GM18520 (cell line): Measurements from ENCODE around the gene TEX50.
"Not testable (repeated sequence)": the region's sequence is repeated elsewhere in the genome, so short reads cannot be mapped to it uniquely, and the experiment has no call there.

Source experiments
- ATAC-seq: cut with Tn5 transposase; IDR thresholded peaks from one replicate; pipeline ENCODE4 v1.9.1; 2021; ENCODE audit not compliant: unreplicated experiment

TEX50 gene

GRCh38 chr1:173661763-173662162, 26.6 kb downstream of the TEX50 start:
- no peak for ATAC-seq

- no peak for ATAC-seq
These were observed 28.0 kb downstream of the TEX50 start for GRCh38 chr1:173663159-173663558.

- no peak for ATAC-seq
These were observed 31.5 kb downstream of the TEX50 start for GRCh38 chr1:173666646-173667045.

- no peak for ATAC-seq
These were observed 34.4 kb downstream of the TEX50 start, which contains the start of gene ANKRD45 for GRCh38 chr1:173669491-173669941. ANKRD45 (minus strand) TSS chr1:173669851; CDS start chr1:173659418, 10,433 bp downstream.

- ATAC-seq: not testable (repeated sequence)
These were observed 39.4 kb downstream of the TEX50 start for GRCh38 chr1:173674496-173674895.

- ATAC-seq: not testable (repeated sequence)
These were observed 45.0 kb downstream of the TEX50 start for GRCh38 chr1:173680152-173680551.

- ATAC-seq: no peak
These were observed 47.0 kb downstream of the TEX50 start for GRCh38 chr1:173682184-173682583.

- ATAC-seq: not testable (repeated sequence)
These were observed 48.7 kb downstream of the TEX50 start for GRCh38 chr1:173683838-173684237.

- ATAC-seq: not testable (repeated sequence)
These were observed 50.0 kb downstream of the TEX50 start for GRCh38 chr1:173685121-173685520.
